ENCODE results near the gene DNASE2B.

The DNASE2B gene

GRCh38 chr1:84427250-84428188, 29.2 kb downstream of the DNASE2B start:
- no peak for DNase-seq (ENCODE audit: low read depth)
- H3K4me3 ChIP-seq (ENCODE audit: low read depth, low read length), result no peak overlapping the region
- TF ChIP-seq MYC (IDR thresholded peaks at IDR 0.05; ENCODE audit: low read depth, low read length) (no peak), POLR2A (IDR thresholded peaks at IDR 0.05; ENCODE audit: extremely low read depth, insufficient read length) (no peak)
- TF ChIP-seq, protein P1, sequence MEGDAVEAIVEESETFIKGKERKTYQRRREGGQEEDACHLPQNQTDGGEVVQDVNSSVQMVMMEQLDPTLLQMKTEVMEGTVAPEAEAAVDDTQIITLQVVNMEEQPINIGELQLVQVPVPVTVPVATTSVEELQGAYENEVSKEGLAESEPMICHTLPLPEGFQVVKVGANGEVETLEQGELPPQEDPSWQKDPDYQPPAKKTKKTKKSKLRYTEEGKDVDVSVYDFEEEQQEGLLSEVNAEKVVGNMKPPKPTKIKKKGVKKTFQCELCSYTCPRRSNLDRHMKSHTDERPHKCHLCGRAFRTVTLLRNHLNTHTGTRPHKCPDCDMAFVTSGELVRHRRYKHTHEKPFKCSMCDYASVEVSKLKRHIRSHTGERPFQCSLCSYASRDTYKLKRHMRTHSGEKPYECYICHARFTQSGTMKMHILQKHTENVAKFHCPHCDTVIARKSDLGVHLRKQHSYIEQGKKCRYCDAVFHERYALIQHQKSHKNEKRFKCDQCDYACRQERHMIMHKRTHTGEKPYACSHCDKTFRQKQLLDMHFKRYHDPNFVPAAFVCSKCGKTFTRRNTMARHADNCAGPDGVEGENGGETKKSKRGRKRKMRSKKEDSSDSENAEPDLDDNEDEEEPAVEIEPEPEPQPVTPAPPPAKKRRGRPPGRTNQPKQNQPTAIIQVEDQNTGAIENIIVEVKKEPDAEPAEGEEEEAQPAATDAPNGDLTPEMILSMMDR (IDR thresholded peaks at IDR 0.05; ENCODE audit: low read depth, low read length), result no peak
- TF ChIP-seq, protein P2, sequence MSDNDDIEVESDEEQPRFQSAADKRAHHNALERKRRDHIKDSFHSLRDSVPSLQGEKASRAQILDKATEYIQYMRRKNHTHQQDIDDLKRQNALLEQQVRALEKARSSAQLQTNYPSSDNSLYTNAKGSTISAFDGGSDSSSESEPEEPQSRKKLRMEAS (IDR thresholded peaks at IDR 0.05; ENCODE audit: low read depth, low read length), result no peak

DNA sequence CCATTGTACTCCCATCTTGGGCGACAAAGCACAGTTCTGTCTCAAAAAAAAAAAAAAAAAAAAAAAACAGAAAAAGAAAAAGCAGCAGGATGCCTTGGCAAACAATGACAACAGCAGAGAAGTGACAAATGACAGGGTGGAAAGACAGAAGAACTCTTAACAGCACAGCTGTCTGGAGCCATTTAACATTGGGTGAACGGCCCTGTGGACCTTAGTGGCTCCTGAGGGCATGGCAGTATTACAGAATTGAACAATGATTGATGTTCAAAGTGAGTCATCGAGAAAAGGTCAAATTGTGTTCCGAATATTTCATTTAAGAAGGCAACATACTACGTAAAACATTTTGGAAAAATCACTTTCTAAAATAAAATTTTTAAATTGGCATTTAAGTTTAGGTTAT, 30.0 kb downstream of the DNASE2B start:
- no peak overlapping the region for H3K4me3 ChIP-seq (ENCODE audit: low read depth, low read length)
- TF ChIP-seq POLR2A (IDR thresholded peaks at IDR 0.05; ENCODE audit: extremely low read depth, insufficient read length) (no peak), MYC (IDR thresholded peaks at IDR 0.05; ENCODE audit: low read depth, low read length) (no peak)
- TF ChIP-seq, protein P2 (IDR thresholded peaks at IDR 0.05; ENCODE audit: low read depth, low read length), result no peak
- TF ChIP-seq, protein P1 (IDR thresholded peaks at IDR 0.05; ENCODE audit: low read depth, low read length), result no peak
- no peak for DNase-seq (ENCODE audit: low read depth)

DNA sequence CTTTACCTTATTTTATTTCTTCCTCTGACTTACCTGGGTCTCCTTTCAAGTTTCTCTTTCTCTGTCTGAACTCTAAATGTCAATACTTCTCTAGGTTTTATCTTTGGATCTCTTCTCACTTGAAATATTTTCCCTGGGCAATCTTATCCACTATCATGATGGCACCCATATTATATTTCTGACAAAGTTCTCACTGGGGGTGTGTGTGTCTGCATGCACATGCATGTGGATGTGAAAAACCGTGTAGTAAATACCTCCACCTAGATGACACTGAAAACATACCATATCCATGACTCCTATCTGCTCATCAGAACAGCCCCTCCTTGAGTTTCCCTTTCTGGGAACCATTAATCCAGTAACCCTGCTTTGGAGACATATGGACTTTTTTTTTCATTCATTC, 30.9 kb downstream of the DNASE2B start:
- H3K4me3 ChIP-seq (ENCODE audit: low read depth, low read length), result no peak overlapping the region
- no peak for TF ChIP-seq POLR2A (IDR thresholded peaks at IDR 0.05; ENCODE audit: extremely low read depth, insufficient read length)
- TF ChIP-seq, protein P1 (IDR thresholded peaks at IDR 0.05; ENCODE audit: low read depth, low read length), result no peak
- TF ChIP-seq MYC (IDR thresholded peaks at IDR 0.05; ENCODE audit: low read depth, low read length), result no peak
- TF ChIP-seq, protein P2 (IDR thresholded peaks at IDR 0.05; ENCODE audit: low read depth, low read length), result no peak
- DNase-seq (ENCODE audit: low read depth), result no peak

GRCh38 chr1:84430546-84430945, 32.3 kb downstream of the DNASE2B start:
- TF ChIP-seq MYC (IDR thresholded peaks at IDR 0.05; ENCODE audit: low read depth, low read length), result no peak
- TF ChIP-seq, protein P2 (IDR thresholded peaks at IDR 0.05; ENCODE audit: low read depth, low read length), result no peak
- TF ChIP-seq, protein P1 (IDR thresholded peaks at IDR 0.05; ENCODE audit: low read depth, low read length), result no peak
- no peak for TF ChIP-seq POLR2A (IDR thresholded peaks at IDR 0.05; ENCODE audit: extremely low read depth, insufficient read length)
- no peak for DNase-seq (ENCODE audit: low read depth)
- H3K4me3 ChIP-seq (ENCODE audit: low read depth, low read length), result no peak overlapping the region

GRCh38 chr1:84433258-84434080, 35.2 kb downstream of the DNASE2B start:
- TF ChIP-seq, protein P2 (IDR thresholded peaks at IDR 0.05; ENCODE audit: low read depth, low read length), result 0 out of 2 replicates have a peak, but pooled peaks have one; percentile 29
- TF ChIP-seq POLR2A (IDR thresholded peaks at IDR 0.05; ENCODE audit: extremely low read depth, insufficient read length) (no peak), MYC (IDR thresholded peaks at IDR 0.05; ENCODE audit: low read depth, low read length) (no peak)
- TF ChIP-seq, protein P1 (IDR thresholded peaks at IDR 0.05; ENCODE audit: low read depth, low read length), result peak; percentile 48
- peak overlapping the region; percentile 29 for H3K4me3 ChIP-seq (ENCODE audit: low read depth, low read length)
- peak; percentile 76 for DNase-seq (ENCODE audit: low read depth)
